PC-9 (cell line): ENCODE results near the gene PDZD7.

Experiments used
- CTCF ChIP-seq: fragments of 200-600 bp; sonication (generic); conservative IDR thresholded peaks from 2 replicates; pipeline ENCODE4 v1.6.1; 2017; ENCODE audit warnings: mixed run types, antibody characterized with exemption, mild to moderate bottlenecking, moderate library complexity
- EZH2 ChIP-seq: fragments of 200-600 bp; sonication (generic); IDR thresholded peaks from 2 replicates; pipeline ENCODE4 v1.8.0; 2017; ENCODE audit warnings: antibody characterized with exemption, low read depth

GRCh38 chr10:101010329-101010728, 20.6 kb downstream of the PDZD7 start:
- TF ChIP-seq CTCF (no peak), EZH2 (no peak)
